PC-3 (cell line): Measurements from ENCODE around the gene DNAH5. TPM values are rescaled to one million over a fixed set of nuclear protein-coding genes. Genes with fewer than 3 reads are reported as not detected.

Source experiments
- ATAC-seq: fragments of 200-7000 bp; cut with Tn5 transposase; 2 replicates; pipeline ENCODE4 v1.9.1; 2020; ENCODE audit warnings: mild to moderate bottlenecking, moderate library complexity
- BruUV-seq: library from RNA; stranded (reverse); fragments of 400-500 nt; replicated peaks from 2 replicates; lab custom pipeline; 2021; lab: Mats Ljungman, UMichigan
- CTCF ChIA-PET: fragments of 300-600 bp; sonication (Branson Sonifier 250); formaldehyde crosslinking; loops from one replicate; lab custom pipeline; 2022; ENCODE audit warnings: antibody characterized with exemption; lab: Charles Lee
- POLR2A ChIA-PET: fragments of 300-600 bp; sonication (Branson Sonifier 250); formaldehyde crosslinking; loops from one replicate; lab custom pipeline; 2022; ENCODE audit warnings: antibody characterized with exemption; ENCODE audit not compliant: unreplicated experiment; lab: Charles Lee
- DNase-seq: peaks from one replicate; pipeline ENCODE4 v3.0.0-alpha.2; 2015
- H2AFZ ChIP-seq: fragments of 300-600 bp; sonication (generic); 2 replicates; pipeline ENCODE4 v1.6.0; 2016; ENCODE audit warnings: antibody characterized with exemption, low read length
- H3F3A ChIP-seq: fragments of 300-600 bp; sonication (generic); one replicate; pipeline ENCODE4 v1.6.0; 2017; ENCODE audit warnings: antibody characterized with exemption, low read length, control low read depth, mild to moderate bottlenecking; ENCODE audit not compliant: unreplicated experiment
- H3K27ac ChIP-seq: fragments of 300-600 bp; sonication (generic); 2 replicates; pipeline ENCODE4 v1.5.1; 2016; ENCODE audit warnings: mild to moderate bottlenecking, low read length
- H3K27me3 ChIP-seq: fragments of 300-600 bp; sonication (generic); 2 replicates; pipeline ENCODE4 v1.6.1; 2016; ENCODE audit warnings: low read length, mixed read lengths
- H3K36me3 ChIP-seq: fragments of 300-600 bp; sonication (generic); 2 replicates; pipeline ENCODE4 v1.6.1; 2016; ENCODE audit warnings: low read depth, mixed run types, low read length, mixed read lengths
- H3K4me1 ChIP-seq: fragments of 300-600 bp; sonication (generic); 2 replicates; pipeline ENCODE4 v1.5.1; 2016; ENCODE audit warnings: low read length; ENCODE audit not compliant: insufficient read depth
- H3K4me2 ChIP-seq: fragments of 300-600 bp; sonication (generic); 2 replicates; pipeline ENCODE4 v1.6.0; 2016; ENCODE audit warnings: low read length
- H3K4me3 ChIP-seq: fragments of 300-600 bp; sonication (generic); 2 replicates; pipeline ENCODE4 v1.5.1; 2016; ENCODE audit warnings: mild to moderate bottlenecking, low read length, mixed read lengths
- H3K79me2 ChIP-seq: fragments of 300-600 bp; sonication (generic); 2 replicates; pipeline ENCODE4 v1.6.1; 2017; ENCODE audit warnings: low read length, mixed read lengths
- H3K9ac ChIP-seq: fragments of 300-600 bp; sonication (generic); 2 replicates; pipeline ENCODE4 v1.6.0; 2016; ENCODE audit warnings: mild to moderate bottlenecking, low read length
- H3K9me2 ChIP-seq: fragments of 300-600 bp; sonication (generic); replicated peaks from 2 replicates; pipeline ENCODE4 v1.6.1; 2016; ENCODE audit warnings: mixed run types, low read length, mixed read lengths
- H3K9me3 ChIP-seq: fragments of 300-600 bp; sonication (generic); 2 replicates; pipeline ENCODE4 v1.6.1; 2016; ENCODE audit warnings: low read length, mixed read lengths
- H4K20me1 ChIP-seq: fragments of 300-600 bp; sonication (generic); 2 replicates; pipeline ENCODE4 v1.6.1; 2016; ENCODE audit warnings: low read length, mixed read lengths
- CTCF ChIP-seq: fragments of 300-600 bp; sonication (generic); conservative IDR thresholded peaks from 2 replicates; pipeline ENCODE4 v1.5.1; 2017; ENCODE audit warnings: antibody characterized with exemption, low read depth, mild to moderate bottlenecking, low read length
- EZH2 ChIP-seq: fragments of 300-600 bp; sonication (generic); IDR thresholded peaks from one replicate; pipeline ENCODE4 v1.6.1; 2017; ENCODE audit warnings: antibody characterized with exemption, mild to moderate bottlenecking, low read length; ENCODE audit not compliant: unreplicated experiment
- EZH2phosphoT487 ChIP-seq: fragments of 300-600 bp; sonication (generic); IDR thresholded peaks from 2 replicates; pipeline ENCODE4 v1.6.1; 2018; ENCODE audit warnings: mild to moderate bottlenecking, antibody characterized with exemption, low read length, borderline replicate concordance
- intact Hi-C: fragments of 100-400 bp; cut with micrococcal nuclease; formaldehyde crosslinking; loops from 2 replicates; pipeline ENCODE4 v1.9.0; 2023
- total RNA-seq: library from RNA; depleted of rRNA; stranded (reverse); fragments of >200 nt; gene quantifications from 2 replicates; pipeline ENCODE4 v1.2.3, GENCODE V29; 2014

The DNAH5 gene
- total RNA-seq, 1 experiment from 2014 or later: 3.5 TPM

- Histone ChIP-seq H3K4me1 (peaks cover 20% of the 10 kb centered on the region), H3F3A (no peaks in the 10 kb centered on the region), H3K36me3 (no peaks in the 10 kb centered on the region), H3K9ac (no peak overlapping the region), H2AFZ (no peak overlapping the region), H3K9me3 (no peaks in the 10 kb centered on the region), H4K20me1 (no peaks in the 10 kb centered on the region), H3K27me3 (no peaks in the 10 kb centered on the region), H3K9me2 (no peaks in the 10 kb centered on the region), H3K4me2 (no peak overlapping the region), H3K27ac (no peak overlapping the region), H3K79me2 (no peaks in the 10 kb centered on the region), H3K4me3 (no peak overlapping the region)
- peak; percentile 33 for DNase-seq
- CTCF ChIA-PET: no interaction called here
- POLR2A ChIA-PET: no interaction called here
- BruUV-seq: no TSS peak
- no peak for ATAC-seq
- TF ChIP-seq EZH2: no peak
- no peak for TF ChIP-seq EZH2phosphoT487
- TF ChIP-seq CTCF: no peak
- intact Hi-C loops: loop anchor here (5.0 to 10.0 kb wide), 3 partner anchors 70 to 708 kb away; no protein-coding TSS in a partner anchor
Measured at GRCh38 chr5:13662626-13663025, 281.9 kb downstream of the DNAH5 start.

- CTCF ChIA-PET: no interaction called here
Measured at GRCh38 chr5:13661272-13661671, 283.2 kb downstream of the DNAH5 start.

More at GRCh38 chr5:13661272-13661671, 283.2 kb downstream of the DNAH5 start:
- POLR2A ChIA-PET: no interaction called here
- no peak for ATAC-seq
- Histone ChIP-seq H3K9me3 (no peaks in the 10 kb centered on the region), H2AFZ (no peak overlapping the region; the same call in 1 of the 2 replicates), H3K36me3 (no peaks in the 10 kb centered on the region), H3K9ac (no peak overlapping the region), H3K4me2 (no peak overlapping the region), H3K27ac (no peak overlapping the region), H4K20me1 (no peaks in the 10 kb centered on the region), H3K27me3 (no peaks in the 10 kb centered on the region), H3K79me2 (no peaks in the 10 kb centered on the region), H3K9me2 (no peaks in the 10 kb centered on the region), H3K4me3 (no peak overlapping the region), H3F3A (no peaks in the 10 kb centered on the region), H3K4me1 (peaks cover 20% of the 10 kb centered on the region)
- TF ChIP-seq EZH2 (no peak), EZH2phosphoT487 (no peak), CTCF (no peak)
- intact Hi-C loops: loop anchor here (2.0 to 10.0 kb wide), 4 partner anchors 71 to 706 kb away; no protein-coding TSS in a partner anchor
- BruUV-seq: no TSS peak
- no peak for DNase-seq
